SKM-1 (cell line): ENCODE data around the gene MADCAM1.
"Not testable (repeated sequence)": the region's sequence is repeated elsewhere in the genome, so short reads cannot be mapped to it uniquely, and the experiment has no call there.

Source experiments
- DNase-seq: peaks from one replicate; lab custom pipeline; 2025; ENCODE audit not compliant: unreplicated experiment; lab: John Stamatoyannopoulos, UW

Gene MADCAM1

GRCh38 chr19:465056-465816 lies 31.1 kb upstream of the MADCAM1 start:
- DNase-seq = no peak

- no peak for DNase-seq
Measured at GRCh38 chr19:467554-467953, 28.7 kb upstream of the MADCAM1 start.

DNA sequence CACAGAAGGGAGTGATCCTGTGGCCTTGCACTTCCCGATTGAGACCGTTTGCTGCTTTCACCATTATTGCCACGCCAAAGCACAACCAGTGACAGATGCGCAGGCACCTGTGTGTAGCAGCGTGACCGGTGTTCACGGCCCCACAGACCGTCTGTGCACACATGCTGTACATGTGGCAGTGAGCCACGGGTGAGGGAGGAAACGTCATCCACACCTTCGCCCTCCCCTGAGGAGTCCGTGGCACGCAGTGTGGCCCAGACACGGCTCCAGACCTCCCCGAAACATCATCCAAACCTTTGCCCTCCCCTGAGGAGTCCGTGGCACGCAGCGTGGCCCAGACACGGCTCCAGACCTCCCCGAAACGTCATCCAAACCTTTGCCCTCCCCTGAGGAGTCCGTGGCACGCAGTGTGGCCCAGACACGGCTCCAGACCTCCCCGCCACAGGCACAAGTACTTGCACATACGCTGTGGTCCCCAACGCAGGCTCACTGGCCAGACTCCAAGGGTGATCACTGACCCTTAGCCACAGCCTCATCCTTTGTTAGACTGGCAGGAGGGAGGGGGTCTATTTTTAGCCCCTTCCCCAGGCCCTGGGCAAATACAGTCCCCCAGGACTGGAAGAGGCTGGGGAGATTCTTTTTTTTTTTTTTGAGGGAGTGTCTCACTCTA lies 27.6 kb upstream of the MADCAM1 start:
- no peak for DNase-seq

- no peak for DNase-seq
Measured at GRCh38 chr19:469833-470232, 26.5 kb upstream of the MADCAM1 start.

- no peak for DNase-seq
Measured at GRCh38 chr19:470701-471100, 25.6 kb upstream of the MADCAM1 start.

DNA sequence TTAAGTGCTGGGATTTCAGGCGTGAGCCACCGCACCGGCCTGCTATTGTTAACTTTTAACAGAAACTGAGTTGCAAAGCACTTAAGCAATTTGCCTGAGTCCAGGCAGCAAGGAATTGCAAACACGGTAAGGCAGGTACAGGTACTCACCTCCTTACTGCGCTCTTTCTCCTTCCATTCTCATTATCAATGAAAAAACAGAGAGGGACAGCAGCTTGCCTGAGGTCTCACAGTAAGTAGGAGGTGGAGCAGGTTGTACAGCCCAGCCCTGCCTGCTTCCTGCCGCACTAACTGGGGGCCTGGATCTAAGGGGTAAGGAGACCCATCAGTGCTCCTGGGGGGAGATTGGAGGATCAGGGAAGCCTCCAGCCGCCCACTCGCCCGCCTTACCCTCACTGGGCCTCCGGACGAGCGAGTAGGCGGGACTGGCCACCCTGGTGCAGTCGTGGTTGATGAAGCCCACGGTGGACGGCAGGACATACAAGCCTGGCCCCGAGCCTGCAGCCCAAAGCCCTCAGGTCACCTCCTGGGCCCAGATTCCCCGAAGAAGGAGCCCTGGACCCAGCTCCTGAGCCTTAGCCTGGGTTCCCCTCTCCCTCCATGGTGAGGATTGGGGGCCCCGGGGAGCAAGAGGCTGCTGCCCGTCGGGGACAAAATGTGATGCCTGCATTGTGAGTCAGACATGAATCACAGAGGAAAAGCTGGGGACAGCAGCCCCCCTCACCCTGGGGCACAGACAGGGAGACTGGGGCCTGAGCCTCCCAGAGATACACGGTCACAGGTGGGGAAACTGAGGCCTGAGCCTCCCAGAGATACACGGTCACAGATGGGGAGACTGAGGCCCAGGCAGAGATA lies 24.1 kb upstream of the MADCAM1 start:
- DNase-seq = no peak

GRCh38 chr19:474126-475078 lies 21.9 kb upstream of the MADCAM1 start:
- no peak for DNase-seq

DNA sequence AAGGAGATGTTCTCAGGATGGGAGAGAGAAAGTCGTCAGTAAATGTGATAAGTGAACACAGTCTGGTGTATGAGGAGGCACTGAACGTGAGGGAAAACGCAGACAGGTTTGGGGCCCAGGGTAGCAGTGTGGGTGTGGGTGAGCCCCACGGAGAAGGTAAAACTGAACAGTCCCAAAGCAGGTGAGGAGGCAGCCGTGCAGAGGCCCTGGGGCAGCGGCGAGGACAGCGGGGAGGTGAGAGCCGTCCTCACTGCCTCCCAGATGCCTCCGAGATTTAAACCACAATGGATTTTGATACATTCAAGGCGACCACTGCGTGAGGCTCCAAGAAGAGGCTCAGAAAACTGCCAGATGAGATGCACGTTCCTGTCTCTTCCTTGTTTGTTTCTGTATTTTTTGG lies 20.9 kb upstream of the MADCAM1 start:
- DNase-seq = no peak

GRCh38 chr19:478236-478903 lies 17.9 kb upstream of the MADCAM1 start:
- no peak for DNase-seq

DNA sequence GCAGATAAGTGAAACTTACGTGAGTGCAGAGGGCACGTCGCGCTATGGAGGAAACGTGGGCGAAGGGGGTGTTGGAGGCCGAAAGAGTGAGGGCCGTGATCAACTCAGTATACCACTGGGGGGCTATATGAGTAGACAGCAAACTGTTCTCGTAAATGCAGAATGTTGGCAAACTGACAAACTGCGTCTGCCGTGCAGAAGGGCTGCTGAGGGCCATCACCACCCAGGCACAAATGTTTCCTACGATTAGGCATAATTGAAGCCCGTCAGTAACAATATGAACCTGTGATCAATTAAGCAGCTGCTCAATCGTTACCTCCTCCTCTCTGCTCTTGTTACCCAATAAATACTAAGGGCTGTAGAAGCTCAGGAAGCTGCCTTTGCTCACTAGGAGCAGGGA lies 17.3 kb upstream of the MADCAM1 start:
- DNase-seq = no peak

- DNase-seq = peak; percentile 37
Measured at GRCh38 chr19:480016-480855, 16.1 kb upstream of the MADCAM1 start.

- not testable (repeated sequence) for DNase-seq
Measured at GRCh38 chr19:481100-481499, 15.2 kb upstream of the MADCAM1 start.

DNA sequence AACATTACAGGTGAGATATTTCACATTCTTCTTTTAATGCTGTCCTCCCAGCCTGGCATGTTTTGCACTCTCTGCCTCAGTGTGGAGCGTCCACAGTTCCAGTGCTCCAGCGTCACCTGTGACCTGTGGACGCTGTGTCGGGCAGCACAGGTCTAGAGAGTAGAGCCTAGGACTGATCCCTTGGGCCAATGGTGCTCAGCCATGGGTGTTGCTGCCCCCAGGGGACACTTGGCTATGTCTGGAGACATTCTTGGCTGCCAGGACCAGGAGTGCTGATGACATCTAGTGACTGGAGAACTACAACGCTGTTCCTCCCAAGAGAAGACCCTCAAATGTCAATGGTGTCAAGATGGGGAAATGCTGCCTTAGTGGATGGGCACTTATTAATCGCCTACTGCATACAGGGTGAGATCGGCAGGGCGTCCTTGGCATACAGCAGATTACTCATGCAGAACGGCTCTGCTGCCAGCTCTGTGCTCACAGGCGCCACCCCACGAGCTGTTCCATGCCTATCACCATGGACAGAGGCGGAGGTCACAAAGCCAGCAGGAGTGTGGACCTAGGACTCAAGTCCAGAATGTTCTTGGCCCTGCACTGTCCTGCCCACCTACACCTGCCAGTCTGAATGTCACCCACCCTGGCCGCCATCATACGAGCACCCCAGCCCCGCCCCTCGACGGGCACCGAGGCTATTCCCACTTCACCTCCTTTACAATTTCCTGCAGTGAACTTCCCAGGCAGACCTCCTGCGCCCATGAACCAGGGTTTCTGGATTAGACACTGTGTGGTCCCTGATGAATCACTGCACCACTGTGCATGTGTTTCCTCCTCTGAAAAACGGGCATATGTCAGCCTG lies 13.9 kb upstream of the MADCAM1 start:
- no peak for DNase-seq

- DNase-seq = no peak
Measured at GRCh38 chr19:483332-484072, 12.8 kb upstream of the MADCAM1 start.

DNA sequence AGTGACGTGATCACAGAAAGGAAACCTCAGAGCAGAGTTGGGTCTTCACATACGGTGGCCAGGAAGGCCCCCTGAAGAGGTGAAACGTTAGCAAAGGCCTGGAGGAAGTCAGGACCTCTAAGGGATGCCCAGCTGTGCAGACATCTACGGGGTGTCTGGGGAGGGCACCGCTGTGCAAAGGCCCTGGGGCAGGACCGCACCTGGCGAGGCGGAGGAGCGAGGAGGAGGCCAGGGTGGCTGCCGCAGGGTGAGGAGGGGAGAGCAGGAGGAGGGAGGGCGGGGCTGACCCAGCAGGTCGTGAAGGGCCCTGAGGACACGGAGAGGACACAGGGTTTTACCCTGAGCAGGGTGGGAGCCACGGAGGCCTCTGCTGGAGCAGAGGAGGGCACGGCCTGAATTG lies 11.8 kb upstream of the MADCAM1 start:
- no peak for DNase-seq

DNA sequence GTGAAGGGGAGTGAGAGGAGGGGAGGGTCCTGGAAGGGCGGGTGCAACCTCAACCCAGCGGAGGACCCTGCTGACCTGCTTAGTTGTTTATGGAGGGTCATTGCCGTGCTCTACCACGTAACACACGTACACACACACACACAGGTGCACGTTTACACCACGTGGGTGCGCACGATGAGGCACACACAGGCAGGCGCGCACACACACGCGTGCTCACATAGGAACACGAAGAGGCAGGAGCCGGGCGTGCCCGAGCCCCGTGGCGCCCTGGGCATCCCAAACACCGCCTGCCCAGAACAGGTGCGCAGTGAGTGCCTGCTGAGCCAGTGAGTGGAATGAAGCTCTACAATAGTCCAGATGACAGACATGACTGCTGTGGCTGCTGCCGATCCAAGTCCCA lies 11.2 kb upstream of the MADCAM1 start:
- no peak for DNase-seq

DNA sequence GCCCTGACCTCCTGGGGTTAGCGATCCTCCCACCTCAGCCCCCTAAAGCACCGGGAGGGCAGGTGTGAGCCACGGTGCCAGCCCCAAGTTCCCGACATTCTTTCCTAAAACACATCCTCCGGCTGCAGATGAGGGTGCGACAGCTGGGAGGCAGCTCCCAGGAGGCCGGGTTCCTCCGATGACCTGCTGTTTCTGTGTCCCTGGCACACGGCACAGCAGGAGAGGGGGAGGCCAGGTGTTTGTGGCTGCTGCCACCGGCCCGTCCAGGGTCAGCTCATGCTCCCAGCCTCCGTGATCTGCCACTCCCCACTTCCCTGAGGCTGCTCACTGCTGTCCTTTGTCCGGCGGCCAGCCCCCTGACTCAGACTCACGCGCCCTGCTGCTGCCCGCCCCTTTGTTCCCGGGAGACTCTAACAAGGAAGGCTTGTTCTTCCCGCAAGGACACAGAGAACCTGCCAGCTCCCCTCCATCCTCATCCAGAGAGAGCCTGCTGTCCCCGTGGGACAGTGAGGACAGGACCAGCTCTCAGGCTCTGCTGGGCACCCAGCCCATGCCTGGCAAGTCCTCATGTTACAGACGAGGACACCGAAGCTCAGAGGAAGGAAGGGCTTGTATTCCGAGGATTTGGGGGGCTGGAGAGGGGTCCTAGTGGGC lies 10.6 kb upstream of the MADCAM1 start:
- no peak for DNase-seq
